ENCODE results near the gene CNEP1R1.

DNA sequence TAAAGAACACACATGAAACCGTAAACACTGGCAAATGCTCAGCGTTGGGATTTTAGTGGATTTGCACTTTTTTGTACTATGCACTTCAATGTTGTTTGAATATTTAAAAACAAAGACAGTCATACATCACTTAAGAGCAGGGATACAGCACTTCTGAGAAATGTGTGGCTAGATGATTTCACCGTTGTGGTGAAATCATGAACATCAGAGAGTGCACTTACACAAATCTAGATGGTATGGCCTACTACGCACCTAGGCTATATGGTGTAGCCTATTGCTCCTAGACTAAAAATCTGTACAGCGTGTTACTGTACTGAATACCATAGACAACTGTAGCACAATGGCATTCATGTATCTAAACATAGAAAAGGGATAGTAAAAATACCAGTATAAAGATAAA lies 37.6 kb upstream of the CNEP1R1 start:
- TF ChIP-seq CTCF (IDR thresholded peaks at IDR 0.05) (no peak), POLR2A (IDR thresholded peaks at IDR 0.05) (no peak)
